GM12891 (cell line): ENCODE results near the gene LUZP2. TPM values are rescaled to one million over a fixed set of nuclear protein-coding genes. Genes with fewer than 3 reads are reported as not detected.

Experiments
- DNase-seq: peaks from one replicate; pipeline ENCODE4 v3.0.0; 2011; ENCODE audit warnings: low spot score; ENCODE audit not compliant: insufficient read length
- FAIRE-seq: peaks from 2 replicates; lab custom pipeline; 2011; peaks lifted over from hg19 to GRCh38; lab: Jason Lieb, UNC
- PAX5 ChIP-seq: IDR thresholded peaks from 2 replicates; pipeline ENCODE4 v1.6.1; 2011; ENCODE audit warnings: low read length, moderate library complexity, mild to moderate bottlenecking; ENCODE audit not compliant: insufficient read depth, severe bottlenecking
- POLR2A ChIP-seq: IDR thresholded peaks from 2 replicates; pipeline ENCODE4 v1.6.1; 2011; ENCODE audit warnings: low read depth, low read length, control low read depth
- POLR2AphosphoS5 ChIP-seq: IDR thresholded peaks from 2 replicates; pipeline ENCODE4 v1.6.1; 2011; ENCODE audit warnings: low read depth, low read length, control low read depth
- POU2F2 ChIP-seq: IDR thresholded peaks from 2 replicates; pipeline ENCODE4 v1.6.1; 2011; ENCODE audit warnings: low read depth, mild to moderate bottlenecking, control low read depth, low read length, moderate library complexity
- SPI1 ChIP-seq: IDR thresholded peaks from 2 replicates; pipeline ENCODE4 v1.6.1; 2011; ENCODE audit warnings: low read depth, low read length, control low read depth
- TAF1 ChIP-seq: IDR thresholded peaks from 2 replicates; pipeline ENCODE4 v1.6.1; 2011; ENCODE audit warnings: low read depth, low read length, control low read depth
- polyA plus RNA-seq: library from polyadenylated mRNA; unstranded; fragments of >200 nt; gene quantifications from one replicate; pipeline ENCODE4 v1.2.1, GENCODE V29; 2012; ENCODE audit warnings: low read depth, missing spikeins, inconsistent platforms; ENCODE audit not compliant: missing spikeins

LUZP2 gene
- not detected for polyA plus RNA-seq

- no peak for FAIRE-seq
- DNase-seq, result peak; percentile 1
- TF ChIP-seq POLR2AphosphoS5 (no peak), PAX5 (no peak), SPI1 (no peak), TAF1 (no peak), POLR2A (no peak), POU2F2 (no peak)
Measured at GRCh38 chr11:24496736-24497725, at the start of gene LUZP2. LUZP2 (plus strand) TSS chr11:24497053.

GRCh38 chr11:24453129-24453718 lies 43.6 kb upstream of the LUZP2 start:
- FAIRE-seq (no peak), DNase-seq (no peak)
- TF ChIP-seq PAX5 (no peak), TAF1 (no peak), POLR2A (no peak), SPI1 (no peak), POU2F2 (no peak), POLR2AphosphoS5 (no peak)

- no peak for DNase-seq
- TF ChIP-seq TAF1 (no peak), POU2F2 (no peak), POLR2A (no peak), PAX5 (no peak), POLR2AphosphoS5 (no peak), SPI1 (no peak)
- no peak for FAIRE-seq
Measured at GRCh38 chr11:24457985-24458384, 38.9 kb upstream of the LUZP2 start.

- FAIRE-seq (no peak), DNase-seq (no peak)
- TF ChIP-seq POU2F2, result no peak
- TF ChIP-seq SPI1, result no peak
- TF ChIP-seq TAF1, result no peak
- TF ChIP-seq POLR2A, result no peak
- TF ChIP-seq PAX5, result no peak
- TF ChIP-seq POLR2AphosphoS5, result no peak
Measured at GRCh38 chr11:24470431-24470830, 26.4 kb upstream of the LUZP2 start.

- no peak for TF ChIP-seq PAX5
- no peak for TF ChIP-seq POLR2AphosphoS5
- TF ChIP-seq POLR2A, result no peak
- no peak for TF ChIP-seq TAF1
- TF ChIP-seq SPI1, result no peak
- TF ChIP-seq POU2F2, result no peak
- no peak for FAIRE-seq
- no peak for DNase-seq
Measured at GRCh38 chr11:24471084-24471483, 25.8 kb upstream of the LUZP2 start.

GRCh38 chr11:24478718-24479117 lies 18.1 kb upstream of the LUZP2 start:
- no peak for TF ChIP-seq SPI1
- TF ChIP-seq PAX5, result no peak
- TF ChIP-seq POLR2AphosphoS5, result no peak
- no peak for TF ChIP-seq TAF1
- no peak for TF ChIP-seq POU2F2
- TF ChIP-seq POLR2A, result no peak
- DNase-seq, result no peak
- no peak for FAIRE-seq

GRCh38 chr11:24489477-24489876 lies 7.4 kb upstream of the LUZP2 start:
- TF ChIP-seq TAF1 (no peak), SPI1 (no peak), POU2F2 (no peak), PAX5 (no peak), POLR2A (no peak)
- DNase-seq (no peak), FAIRE-seq (no peak)

GRCh38 chr11:24496386-24496735 lies 492 bp upstream of the LUZP2 start:
- DNase-seq (no peak), FAIRE-seq (no peak)
- no peak for TF ChIP-seq POLR2A
- TF ChIP-seq SPI1, result no peak
- no peak for TF ChIP-seq PAX5
- no peak for TF ChIP-seq POLR2AphosphoS5
- TF ChIP-seq TAF1, result no peak
- TF ChIP-seq POU2F2, result no peak

- no peak for DNase-seq
- no peak for TF ChIP-seq POLR2A
- TF ChIP-seq TAF1, result no peak
- TF ChIP-seq POU2F2, result no peak
- TF ChIP-seq SPI1, result no peak
- no peak for TF ChIP-seq PAX5
- no peak for TF ChIP-seq POLR2AphosphoS5
- FAIRE-seq, result no peak
Measured at GRCh38 chr11:24497831-24498230, 978 bp downstream of the LUZP2 start.

- DNase-seq (no peak), FAIRE-seq (no peak)
- no peak for TF ChIP-seq SPI1
- TF ChIP-seq POLR2AphosphoS5, result no peak
- no peak for TF ChIP-seq POU2F2
- no peak for TF ChIP-seq PAX5
- no peak for TF ChIP-seq POLR2A
- no peak for TF ChIP-seq TAF1
Measured at GRCh38 chr11:24502425-24502824, 5.6 kb downstream of the LUZP2 start.
